Measurements from ENCODE around the gene SLU7.

The SLU7 gene

GRCh38 chr5:160418561-160419457 lies at the start of gene SLU7:
TSS of gene SLU7 (minus strand) at chr5:160419081. CDS start at chr5:160415294, 3,787 bp downstream.
- peak; percentile 83 for DNase-seq (ENCODE audit: low read depth)

- DNase-seq (ENCODE audit: low read depth) = no peak
Measured at GRCh38 chr5:160468363-160468975, 49.6 kb upstream of the SLU7 start.

GRCh38 chr5:160467555-160468362 lies 48.9 kb upstream of the SLU7 start:
- peak; percentile 59 for DNase-seq (ENCODE audit: low read depth)

- no peak for DNase-seq (ENCODE audit: low read depth)
Measured at GRCh38 chr5:160466889-160467554, 48.1 kb upstream of the SLU7 start.

- DNase-seq (ENCODE audit: low read depth) = no peak
Measured at GRCh38 chr5:160466116-160466515, 47.2 kb upstream of the SLU7 start.

- DNase-seq (ENCODE audit: low read depth) = no peak
Measured at GRCh38 chr5:160464466-160464797, 45.6 kb upstream of the SLU7 start.

- DNase-seq (ENCODE audit: low read depth) = no peak
Measured at GRCh38 chr5:160463740-160464465, 45.0 kb upstream of the SLU7 start.

- DNase-seq (ENCODE audit: low read depth) = no peak
Measured at GRCh38 chr5:160463227-160463626, 44.3 kb upstream of the SLU7 start.

- DNase-seq (ENCODE audit: low read depth) = no peak
Measured at GRCh38 chr5:160462167-160462566, 43.3 kb upstream of the SLU7 start.

GRCh38 chr5:160461378-160461777 lies 42.5 kb upstream of the SLU7 start:
- DNase-seq (ENCODE audit: low read depth) = no peak

GRCh38 chr5:160460377-160461049 lies 41.6 kb upstream of the SLU7 start:
- DNase-seq (ENCODE audit: low read depth) = no peak

GRCh38 chr5:160458806-160459800 lies 40.2 kb upstream of the SLU7 start:
- no peak for DNase-seq (ENCODE audit: low read depth)

- DNase-seq (ENCODE audit: low read depth) = no peak
Measured at GRCh38 chr5:160457252-160457651, 38.4 kb upstream of the SLU7 start.

GRCh38 chr5:160456480-160457177 lies 37.7 kb upstream of the SLU7 start:
- no peak for DNase-seq (ENCODE audit: low read depth)

GRCh38 chr5:160455600-160455999 lies 36.7 kb upstream of the SLU7 start:
- DNase-seq (ENCODE audit: low read depth) = no peak

GRCh38 chr5:160453751-160454150 lies 34.9 kb upstream of the SLU7 start:
- DNase-seq (ENCODE audit: low read depth) = no peak

GRCh38 chr5:160452795-160453194 lies 33.9 kb upstream of the SLU7 start:
- no peak for DNase-seq (ENCODE audit: low read depth)

GRCh38 chr5:160452036-160452435 lies 33.2 kb upstream of the SLU7 start:
- DNase-seq (ENCODE audit: low read depth) = no peak

GRCh38 chr5:160451281-160451680 lies 32.4 kb upstream of the SLU7 start:
- no peak for DNase-seq (ENCODE audit: low read depth)

All from stimulated activated CD8-positive, alpha-beta memory T cell treated with anti-CD3 and anti-CD28 coated beads, Interleukin-15, amount 100 ng/mL, for 24 hours (primary cell).